ENCODE measurements around the gene AHNAK. TPM values are rescaled to one million over a fixed set of nuclear protein-coding genes. Genes with fewer than 3 reads are reported as not detected.

AHNAK gene
- total RNA-seq, 3 donors from 2014 or later (not counting 1 experiment from before 2014, with no cell fraction given), result 623 to 740 (median 677) TPM

- Histone ChIP-seq H3K27me3 (ENCODE audit: control insufficient read depth, insufficient read depth, low read length) (no peaks in the 10 kb centered on the region), H3K36me3 (ENCODE audit: control insufficient read depth, insufficient read depth, low read length) (no peaks in the 10 kb centered on the region), H3K4me1 (ENCODE audit: control insufficient read depth, insufficient read depth, low read length) (no peaks in the 10 kb centered on the region), H3K27ac (ENCODE audit: low read length) (no peak overlapping the region), H3K4me3 (ENCODE audit: low read length) (no peak overlapping the region), H3K9me3 (ENCODE audit: control insufficient read depth, insufficient read depth, low read length) (no peaks in the 10 kb centered on the region)
- H3K4me1 Mint-ChIP-seq, result peaks cover 8 to 10% of the 10 kb centered on the region in 2 donors
- H3K9me3 Mint-ChIP-seq, result no peaks in the 10 kb centered on the region
- intact Hi-C loops (cut with micrococcal nuclease), result loop anchor here (10.0 kb wide), 1 partner anchor 472 kb away; no protein-coding TSS in a partner anchor
- H3K4me3 Mint-ChIP-seq, result no peak overlapping the region
- ATAC-seq (no peak), DNase-seq (no peak)
- no peaks in the 10 kb centered on the region for H3K36me3 Mint-ChIP-seq
- H3K27me3 Mint-ChIP-seq (ENCODE audit: low read depth in 2 of 2), result no peaks in the 10 kb centered on the region
- no peak for TF ChIP-seq CTCF (IDR thresholded peaks at IDR 0.05)
- no peak overlapping the region for H3K27ac Mint-ChIP-seq
- WGBS (ENCODE audit: insufficient coverage), result 72% methylated on average over 3 of the region's 3 CpGs
These were observed 154.1 kb downstream of the AHNAK start for GRCh38 chr11:62392506-62392905.

DNA sequence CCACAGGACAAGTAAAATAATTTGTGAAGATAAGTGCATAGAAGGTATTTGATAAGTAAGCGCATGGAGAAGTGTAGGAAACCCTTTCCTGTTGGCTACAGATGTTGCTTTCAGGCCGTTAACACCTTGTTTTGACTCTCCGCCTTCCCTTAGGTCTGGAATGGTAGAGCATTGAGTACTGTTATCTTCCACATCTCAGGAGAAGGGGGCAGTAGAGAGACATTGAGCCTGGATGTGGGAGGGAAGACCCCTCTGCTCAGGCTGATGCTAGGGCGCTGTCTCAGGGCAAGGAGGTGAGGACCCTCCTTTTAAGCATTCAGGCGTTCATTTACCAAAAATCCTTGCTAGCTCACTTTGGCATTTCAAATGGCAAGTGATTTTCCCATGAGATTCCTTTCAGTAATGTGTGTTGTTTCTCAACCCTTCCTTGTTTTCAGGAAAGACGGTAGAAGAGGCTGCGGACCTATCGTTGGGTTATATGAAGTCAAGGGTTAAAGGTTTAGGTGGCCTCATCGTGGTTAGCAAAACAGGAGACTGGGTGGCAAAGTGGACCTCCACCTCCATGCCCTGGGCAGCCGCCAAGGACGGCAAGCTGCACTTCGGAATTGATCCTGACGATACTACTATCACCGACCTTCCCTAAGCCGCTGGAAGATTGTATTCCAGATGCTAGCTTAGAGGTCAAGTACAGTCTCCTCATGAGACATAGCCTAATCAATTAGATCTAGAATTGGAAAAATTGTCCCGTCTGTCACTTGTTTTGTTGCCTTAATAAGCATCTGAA is 154.8 kb downstream of the AHNAK start:
- intact Hi-C loops (cut with micrococcal nuclease), result loop anchor here (10.0 kb wide), 1 partner anchor 473 kb away; no protein-coding TSS in a partner anchor
- Histone ChIP-seq H3K4me3 (ENCODE audit: low read length) (no peak overlapping the region), H3K27ac (ENCODE audit: low read length) (no peak overlapping the region), H3K4me1 (ENCODE audit: control insufficient read depth, insufficient read depth, low read length) (no peaks in the 10 kb centered on the region), H3K27me3 (ENCODE audit: control insufficient read depth, insufficient read depth, low read length) (no peaks in the 10 kb centered on the region), H3K9me3 (ENCODE audit: control insufficient read depth, insufficient read depth, low read length) (no peaks in the 10 kb centered on the region), H3K36me3 (ENCODE audit: control insufficient read depth, insufficient read depth, low read length) (no peaks in the 10 kb centered on the region)
- Mint-ChIP-seq H3K27ac (no peak overlapping the region), H3K27me3 (ENCODE audit: low read depth in 2 of 2) (no peaks in the 10 kb centered on the region), H3K4me3 (no peak overlapping the region), H3K4me1 (peaks cover 10 to 12% of the 10 kb centered on the region in 2 donors), H3K36me3 (no peaks in the 10 kb centered on the region), H3K9me3 (no peaks in the 10 kb centered on the region)
- TF ChIP-seq CTCF (IDR thresholded peaks at IDR 0.05), result no peak
- no peak for ATAC-seq
- no peak for DNase-seq
- WGBS (ENCODE audit: insufficient coverage), result 94% methylated on average over 16 of the region's 16 CpGs

DNA sequence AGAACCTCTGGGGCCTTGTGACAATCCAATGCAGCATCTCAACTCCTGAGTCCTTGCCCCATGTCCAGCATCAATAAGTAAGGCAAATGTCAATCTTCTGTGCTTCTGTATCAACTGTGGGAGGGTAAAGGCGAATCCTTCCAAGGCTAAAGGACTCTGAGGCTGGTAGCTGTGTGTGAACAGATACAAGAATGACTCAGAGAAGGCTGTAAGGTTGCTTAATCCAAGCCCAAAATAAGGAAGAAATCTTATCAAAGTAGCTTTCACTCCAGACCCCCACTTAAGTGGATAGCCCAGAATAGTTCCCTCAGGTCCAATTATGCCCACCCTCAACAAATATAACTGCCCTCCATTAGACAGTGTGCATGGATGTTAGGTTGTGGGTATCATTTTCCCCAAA is 155.9 kb downstream of the AHNAK start:
- intact Hi-C loops (cut with micrococcal nuclease), result loop anchor here (10.0 kb wide), 1 partner anchor 474 kb away; no protein-coding TSS in a partner anchor
- H3K27ac Mint-ChIP-seq, result no peak overlapping the region
- H3K4me1 ChIP-seq (ENCODE audit: control insufficient read depth, insufficient read depth, low read length), result peaks cover 3% of the 10 kb centered on the region
- 86% methylated on average over 1 of the region's 1 CpG for WGBS (ENCODE audit: insufficient coverage)
- no peak for DNase-seq
- H3K9me3 ChIP-seq (ENCODE audit: control insufficient read depth, insufficient read depth, low read length), result no peaks in the 10 kb centered on the region
- no peaks in the 10 kb centered on the region for H3K36me3 Mint-ChIP-seq
- H3K36me3 ChIP-seq (ENCODE audit: control insufficient read depth, insufficient read depth, low read length), result no peaks in the 10 kb centered on the region
- H3K27ac ChIP-seq (ENCODE audit: low read length), result no peak overlapping the region
- H3K9me3 Mint-ChIP-seq, result no peaks in the 10 kb centered on the region
- H3K27me3 Mint-ChIP-seq (ENCODE audit: low read depth in 2 of 2), result no peaks in the 10 kb centered on the region
- no peak overlapping the region for H3K4me3 ChIP-seq (ENCODE audit: low read length)
- no peak for ATAC-seq
- H3K4me1 Mint-ChIP-seq, result peaks cover 10 to 12% of the 10 kb centered on the region in 2 donors
- H3K4me3 Mint-ChIP-seq, result no peak overlapping the region
- H3K27me3 ChIP-seq (ENCODE audit: control insufficient read depth, insufficient read depth, low read length), result no peaks in the 10 kb centered on the region
- no peak for TF ChIP-seq CTCF (IDR thresholded peaks at IDR 0.05)
